Mesenchymal stem cell (in vitro differentiated cells and primary cell): ENCODE measurements around the gene BEST1.
A peak's percentile ranks its signal among the peaks of the same experiment; 100 is the strongest.

ENCODE experiments used
- DNase-seq: peaks from one replicate; pipeline ENCODE4 v3.0.0-alpha.2; 2013
- H2AFZ ChIP-seq: one replicate; pipeline ENCODE4 v1.6.1; 2013; ENCODE audit warnings: low read depth, mild to moderate bottlenecking, control low read depth, inconsistent platforms, low read length, moderate library complexity
- H2AK5ac ChIP-seq: 2 replicates; pipeline ENCODE4 v1.6.1; 2013; ENCODE audit warnings: low read length, moderate library complexity, mild to moderate bottlenecking, inconsistent platforms; ENCODE audit not compliant: severe bottlenecking
- H2BK120ac ChIP-seq: one replicate; pipeline ENCODE4 v1.6.1; 2013; ENCODE audit warnings: low read depth, mild to moderate bottlenecking, inconsistent platforms, low read length, moderate library complexity
- H2BK12ac ChIP-seq, 2 experiments: one replicate each; pipeline ENCODE4 v1.6.1; 2013; ENCODE audit warnings: inconsistent platforms in 2 of 2, low read length in 2 of 2, mild to moderate bottlenecking in 2 of 2, moderate library complexity in 2 of 2, control low read depth in 1 of 2
- H2BK15ac ChIP-seq: one replicate; pipeline ENCODE4 v1.6.1; 2013; ENCODE audit warnings: mild to moderate bottlenecking, low read depth, inconsistent platforms; ENCODE audit not compliant: poor library complexity, severe bottlenecking
- H2BK5ac ChIP-seq: 2 replicates; pipeline ENCODE4 v1.6.1; 2013; ENCODE audit warnings: low read depth, mild to moderate bottlenecking, low read length, control low read depth, inconsistent platforms; ENCODE audit not compliant: poor library complexity, severe bottlenecking
- H3K14ac ChIP-seq, 2 experiments: one replicate each; pipeline ENCODE4 v1.6.1; 2013; ENCODE audit warnings: inconsistent platforms in 2 of 2, low read length in 2 of 2, control low read depth in 1 of 2, mild to moderate bottlenecking in 1 of 2, moderate library complexity in 1 of 2
- H3K18ac ChIP-seq, 2 experiments: one replicate each; pipeline ENCODE4 v1.6.1; 2013; ENCODE audit warnings: inconsistent platforms in 2 of 2, low read length in 2 of 2, control low read depth in 1 of 2, low read depth in 1 of 2, mild to moderate bottlenecking in 1 of 2
- H3K23ac ChIP-seq, 2 experiments: one replicate each; pipeline ENCODE4 v1.6.1; 2013; ENCODE audit warnings: inconsistent platforms in 2 of 2, low read length in 2 of 2, mild to moderate bottlenecking in 2 of 2, moderate library complexity in 2 of 2, control low read depth in 1 of 2
- H3K27ac ChIP-seq: 2 replicates; pipeline ENCODE4 v1.5.1; 2013; ENCODE audit warnings: mild to moderate bottlenecking, moderate library complexity, low read length, control low read depth, inconsistent platforms; ENCODE audit not compliant: poor library complexity, severe bottlenecking
- H3K27me3 ChIP-seq, 2 experiments: 2 replicates each; pipeline versions ENCODE4 v1.6.1 to v1.7.0; 2013; ENCODE audit warnings: low read length in 2 of 2, mild to moderate bottlenecking in 2 of 2, moderate library complexity in 2 of 2, control low read depth in 1 of 2, inconsistent platforms in 1 of 2; ENCODE audit not compliant: control insufficient read depth in 1 of 2, insufficient read depth in 1 of 2
- H3K36me3 ChIP-seq, 2 experiments: 2 replicates each; pipeline versions ENCODE4 v1.6.1 to v1.7.0; 2013; ENCODE audit warnings: low read length in 2 of 2, control low read depth in 1 of 2, inconsistent platforms in 1 of 2, low read depth in 1 of 2, mild to moderate bottlenecking in 1 of 2; ENCODE audit not compliant: insufficient read depth in 2 of 2, control insufficient read depth in 1 of 2
- H3K4ac ChIP-seq, 2 experiments: one replicate each; pipeline ENCODE4 v1.6.1; 2013; ENCODE audit warnings: inconsistent platforms in 2 of 2, low read length in 2 of 2, mild to moderate bottlenecking in 2 of 2, moderate library complexity in 2 of 2, control low read depth in 1 of 2, low read depth in 1 of 2
- H3K4me1 ChIP-seq: 2 replicates; pipeline ENCODE4 v1.6.1; 2013; ENCODE audit warnings: low read depth, low read length, control low read depth; ENCODE audit not compliant: control insufficient read depth, insufficient read depth
- H3K4me2 ChIP-seq: 2 replicates; pipeline ENCODE4 v1.6.1; 2013; ENCODE audit warnings: low read length, mild to moderate bottlenecking, inconsistent platforms; ENCODE audit not compliant: poor library complexity, severe bottlenecking
- H3K4me3 ChIP-seq, 2 experiments: 2 replicates each; pipeline versions ENCODE4 v1.5.1 to v1.7.0; 2013; ENCODE audit warnings: low read length in 2 of 2, mild to moderate bottlenecking in 2 of 2, control low read depth in 1 of 2, low read depth in 1 of 2; ENCODE audit not compliant: insufficient read depth in 1 of 2
- H3K79me1 ChIP-seq: replicated peaks from 2 replicates; pipeline ENCODE4 v1.6.1; 2013; ENCODE audit warnings: mild to moderate bottlenecking, control low read depth, low read length, inconsistent platforms; ENCODE audit not compliant: poor library complexity, severe bottlenecking
- H3K9ac ChIP-seq: 2 replicates; pipeline ENCODE4 v1.7.0; 2013; ENCODE audit warnings: mild to moderate bottlenecking, low read length, moderate library complexity
- H3K9me3 ChIP-seq: 2 replicates; pipeline ENCODE4 v1.7.0; 2013; ENCODE audit warnings: mild to moderate bottlenecking, low read length; ENCODE audit not compliant: control insufficient read depth
- H4K8ac ChIP-seq: one replicate; pipeline ENCODE4 v1.6.1; 2013; ENCODE audit warnings: inconsistent platforms, mild to moderate bottlenecking, low read length, moderate library complexity
- H4K91ac ChIP-seq: one replicate; pipeline ENCODE4 v1.6.1; 2013; ENCODE audit warnings: mild to moderate bottlenecking, low read length, inconsistent platforms
- WGBS: methylation state at CpG from one replicate; pipeline ENCODE4 v1.1.7; 2013; ENCODE audit warnings: mixed read lengths; 5-methylcytosine and 5-hydroxymethylcytosine counted together

BEST1 gene

DNA sequence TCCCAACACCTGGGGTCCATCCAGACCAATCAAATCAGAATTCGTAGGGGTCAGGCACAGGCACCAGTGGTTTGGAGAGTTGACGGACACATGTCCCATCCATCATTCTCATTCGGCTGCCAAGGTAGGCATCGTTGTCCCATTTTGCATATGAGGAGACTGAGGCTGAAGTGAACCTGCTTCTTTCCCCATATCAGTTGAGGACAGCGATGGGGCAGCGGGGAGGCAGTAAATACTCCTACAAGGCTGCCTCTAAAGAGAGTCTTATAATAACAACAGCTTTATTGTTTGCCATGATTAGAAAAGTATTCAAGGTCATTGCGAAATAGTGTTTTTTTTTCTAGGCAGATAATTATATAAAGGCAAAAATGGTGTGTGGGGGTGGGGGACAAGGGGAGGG lies 1.6 kb upstream of the BEST1 start:
- Histone ChIP-seq H3K9ac (peak overlapping the region; percentile 54), H3K9me3 (no peaks in the 10 kb centered on the region), H2AK5ac (no peak overlapping the region), H2AFZ (no peak overlapping the region), H3K23ac (no peak overlapping the region), H2BK5ac (no peak overlapping the region), H3K4me2 (no peak overlapping the region), H3K4ac (no peak overlapping the region), H2BK120ac (no peak overlapping the region), H3K27me3 (no peaks in the 10 kb centered on the region), H4K91ac (no peak overlapping the region), H4K8ac (no peak overlapping the region), H3K27ac (no peak overlapping the region), H2BK15ac (no peak overlapping the region), H3K36me3 (no peaks in the 10 kb centered on the region), H3K4me1 (peaks cover 6% of the 10 kb centered on the region), H3K18ac (no peak overlapping the region), H3K79me1 (no peaks in the 10 kb centered on the region), H3K4me3 (no peak overlapping the region), H2BK12ac (no peak overlapping the region), H3K14ac (no peak overlapping the region)
- DNase-seq, result no peak
- whole genome bisulfite sequencing, result 93% methylated on average over 7 of the region's 7 CpGs

DNA sequence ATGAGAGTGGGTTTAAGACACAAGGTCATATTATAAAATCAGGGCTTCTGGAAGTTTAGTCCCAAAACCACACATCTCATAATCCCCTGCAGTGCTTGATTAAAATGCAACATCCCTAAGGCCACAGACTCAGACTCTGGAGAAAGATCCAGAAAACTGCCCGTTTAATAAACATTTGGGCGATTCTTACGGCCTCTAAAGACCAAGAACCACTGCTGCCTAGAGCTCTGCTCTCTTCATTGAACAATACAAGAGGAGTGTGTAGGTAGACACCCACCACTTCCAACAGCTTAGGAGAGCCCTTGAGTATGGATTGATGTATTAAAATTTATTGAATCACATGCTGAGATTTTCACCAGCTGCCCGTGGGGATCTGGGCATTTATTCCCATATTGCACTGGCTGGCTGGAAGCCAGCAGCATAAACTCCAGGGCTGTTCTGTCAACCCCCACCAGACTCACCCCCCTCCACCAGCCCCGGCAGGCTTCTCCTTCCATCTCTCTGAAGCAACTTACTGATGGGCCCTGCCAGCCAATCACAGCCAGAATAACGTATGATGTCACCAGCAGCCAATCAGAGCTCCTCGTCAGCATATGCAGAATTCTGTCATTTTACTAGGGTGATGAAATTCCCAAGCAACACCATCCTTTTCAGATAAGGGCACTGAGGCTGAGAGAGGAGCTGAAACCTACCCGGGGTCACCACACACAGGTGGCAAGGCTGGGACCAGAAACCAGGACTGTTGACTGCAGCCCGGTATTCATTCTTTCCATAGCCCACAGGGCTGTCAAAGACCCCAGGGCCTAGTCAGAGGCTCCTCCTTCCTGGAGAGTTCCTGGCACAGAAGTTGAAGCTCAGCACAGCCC lies 749 bp upstream of the BEST1 start:
- no peak overlapping the region for H2BK120ac ChIP-seq
- WGBS, result 69% methylated on average over 9 of the region's 9 CpGs

DNA sequence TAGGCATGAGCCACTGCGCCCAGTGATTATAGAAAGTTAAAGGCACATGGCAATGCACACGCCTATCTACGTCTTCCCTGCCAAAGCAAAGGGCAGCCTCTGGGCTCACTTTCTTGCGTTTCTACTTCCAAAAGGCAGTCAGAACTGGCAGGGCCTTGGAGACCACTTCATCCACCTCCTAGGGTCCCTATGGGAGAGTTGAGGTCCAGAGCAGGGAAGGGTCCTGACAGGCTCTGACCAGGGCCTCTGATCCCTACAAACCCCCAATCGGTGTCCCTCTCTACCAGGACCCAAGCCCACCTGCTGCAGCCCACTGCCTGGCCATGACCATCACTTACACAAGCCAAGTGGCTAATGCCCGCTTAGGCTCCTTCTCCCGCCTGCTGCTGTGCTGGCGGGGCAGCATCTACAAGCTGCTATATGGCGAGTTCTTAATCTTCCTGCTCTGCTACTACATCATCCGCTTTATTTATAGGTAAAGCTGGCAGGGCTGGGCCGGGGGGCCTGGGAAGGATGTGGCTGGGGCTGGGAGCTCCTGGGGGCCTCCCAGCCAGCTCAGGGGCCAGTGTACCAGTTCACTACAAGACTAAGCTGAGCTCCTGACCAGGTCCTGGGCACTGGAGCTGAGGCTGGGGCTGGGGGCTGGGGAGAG lies 1.5 kb downstream of the BEST1 start:
- H3K4ac ChIP-seq, result peak overlapping the region in 1 of 2 experiments; percentile 28
- H2AK5ac ChIP-seq, result no peak overlapping the region
- H2BK15ac ChIP-seq, result peak overlapping the region; percentile 97
- H3K4me2 ChIP-seq, result no peak overlapping the region
- H3K27me3 ChIP-seq, result peaks cover 0 to 23% of the 10 kb centered on the region in 2 experiments
- H2AFZ ChIP-seq, result no peak overlapping the region
- peak overlapping the region; percentile 46 to 58 for H2BK12ac ChIP-seq
- peaks cover 19% of the 10 kb centered on the region for H3K4me1 ChIP-seq
- no peak overlapping the region for H2BK120ac ChIP-seq
- no peak overlapping the region for H3K9ac ChIP-seq
- peak overlapping the region; percentile 34 to 35 for H3K18ac ChIP-seq
- no peaks in the 10 kb centered on the region for H3K9me3 ChIP-seq
- no peaks in the 10 kb centered on the region for H3K79me1 ChIP-seq
- H4K8ac ChIP-seq, result no peak overlapping the region
- no peak overlapping the region for H3K23ac ChIP-seq
- H3K4me3 ChIP-seq, result no peak overlapping the region
- peaks cover 0 to 6% of the 10 kb centered on the region in 2 experiments for H3K36me3 ChIP-seq
- 97% methylated on average over 11 of the region's 11 CpGs for WGBS
- no peak overlapping the region for H3K27ac ChIP-seq
- H2BK5ac ChIP-seq, result peak overlapping the region; percentile 25
- DNase-seq, result no peak
- H3K14ac ChIP-seq, result no peak overlapping the region
- H4K91ac ChIP-seq, result peak overlapping the region; percentile 75

More for the DNA sequence above, 749 bp upstream of the BEST1 start:
- no peak overlapping the region for H3K14ac ChIP-seq
- peak overlapping the region; percentile 73 for H3K9ac ChIP-seq
- peak overlapping the region in 1 of 2 experiments; percentile 69 for H3K4ac ChIP-seq
- H3K4me2 ChIP-seq, result no peak overlapping the region
- peak overlapping the region; percentile 6 to 86 for H2BK12ac ChIP-seq
- H3K79me1 ChIP-seq, result no peaks in the 10 kb centered on the region
- H3K9me3 ChIP-seq, result no peaks in the 10 kb centered on the region
- H3K4me3 ChIP-seq, result no peak overlapping the region
- no peak overlapping the region for H3K23ac ChIP-seq
- H3K36me3 ChIP-seq, result no peaks in the 10 kb centered on the region
- no peak overlapping the region for H2AFZ ChIP-seq
- H2AK5ac ChIP-seq, result no peak overlapping the region
- peak overlapping the region; percentile 75 for H2BK15ac ChIP-seq
- H3K18ac ChIP-seq, result peak overlapping the region; percentile 5 to 11
- no peak overlapping the region for H3K27ac ChIP-seq
- H3K27me3 ChIP-seq, result peaks cover 0 to 2% of the 10 kb centered on the region in 2 experiments
- DNase-seq, result peak; percentile 94
- peak overlapping the region; percentile 77 for H4K8ac ChIP-seq
- peaks cover 6% of the 10 kb centered on the region for H3K4me1 ChIP-seq
- peak overlapping the region; percentile 23 for H4K91ac ChIP-seq
- H2BK5ac ChIP-seq, result no peak overlapping the region

DNA sequence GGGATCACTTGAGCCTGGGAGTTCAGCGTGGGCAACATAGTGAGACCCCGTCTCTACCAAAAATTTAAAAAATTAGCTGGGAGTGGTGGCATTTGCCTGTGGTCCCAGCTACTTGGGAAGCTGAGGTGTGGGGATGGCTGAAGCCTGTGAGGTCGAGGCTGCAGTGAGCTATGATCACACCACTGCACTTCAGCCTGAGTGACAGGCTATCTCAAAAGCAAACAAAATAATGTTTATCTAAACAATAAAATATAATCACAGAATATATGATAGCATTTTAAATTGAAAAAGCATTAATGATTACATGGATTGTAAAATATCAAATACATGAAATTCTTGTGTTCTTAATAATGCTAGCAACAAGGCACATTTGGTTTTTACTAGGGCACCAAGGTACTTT lies 2.7 kb downstream of the BEST1 start:
- H3K14ac ChIP-seq, result no peak overlapping the region
- WGBS, result 87% methylated on average over 2 of the region's 3 CpGs
- no peak overlapping the region for H3K9ac ChIP-seq
- no peak overlapping the region for H2AFZ ChIP-seq
- H3K23ac ChIP-seq, result no peak overlapping the region
- H3K79me1 ChIP-seq, result no peaks in the 10 kb centered on the region
- peaks cover 0 to 17% of the 10 kb centered on the region in 2 experiments for H3K36me3 ChIP-seq
- H4K91ac ChIP-seq, result no peak overlapping the region
- H3K4ac ChIP-seq, result no peak overlapping the region
- no peak overlapping the region for H2BK5ac ChIP-seq
- peaks cover 16% of the 10 kb centered on the region for H3K4me1 ChIP-seq
- H3K4me2 ChIP-seq, result no peak overlapping the region
- no peak overlapping the region for H3K18ac ChIP-seq
- H2BK120ac ChIP-seq, result no peak overlapping the region
- no peak overlapping the region for H4K8ac ChIP-seq
- H3K27me3 ChIP-seq, result peaks cover 0 to 23% of the 10 kb centered on the region in 2 experiments
- no peak overlapping the region for H2BK15ac ChIP-seq
- no peak overlapping the region for H3K27ac ChIP-seq
- no peak overlapping the region for H2AK5ac ChIP-seq
- no peak for DNase-seq
- no peaks in the 10 kb centered on the region for H3K9me3 ChIP-seq
- no peak overlapping the region for H3K4me3 ChIP-seq
- no peak overlapping the region for H2BK12ac ChIP-seq
